Measurements from ENCODE around the gene USP36. TPM values are rescaled to one million over a fixed set of nuclear protein-coding genes. Genes with fewer than 3 reads are reported as not detected.

The USP36 gene
- total RNA-seq, 2 experiments from 2014 or later, result 489 to 494 TPM

GRCh38 chr17:78840530-78840779 lies 159 bp downstream of the USP36 start:
- H3K36me3 Mint-ChIP-seq (ENCODE audit: low read depth), result peaks cover 48% of the 10 kb centered on the region
- Histone ChIP-seq H3K4me1 (ENCODE audit: insufficient read depth, low read length) (peaks cover 52% of the 10 kb centered on the region), H3K9me3 (ENCODE audit: control insufficient read depth in 1 of 2, insufficient read depth in 1 of 2, low read length in 2 of 2) (no peaks in the 10 kb centered on the region), H3K27ac (ENCODE audit: low read depth in 1 of 2, low read length in 2 of 2) (peak overlapping the region; percentile 68 to 96), H3K36me3 (ENCODE audit: insufficient read depth, low read length) (peaks cover 29% of the 10 kb centered on the region), H3K27me3 (ENCODE audit: control insufficient read depth in 1 of 2, insufficient read depth in 2 of 2, low read length in 2 of 2) (no peaks in the 10 kb centered on the region), H3K4me3 (ENCODE audit: low read length) (peak overlapping the region; percentile 75)
- H3K9me3 Mint-ChIP-seq, result no peaks in the 10 kb centered on the region
- ATAC-seq (ENCODE audit: poor library complexity) (no peak), DNase-seq (no peak)
- no peak for TF ChIP-seq CTCF (IDR thresholded peaks at IDR 0.05)
- H3K4me1 Mint-ChIP-seq (ENCODE audit: low read depth), result peaks cover 60% of the 10 kb centered on the region
- intact Hi-C loops (cut with DNase I, micrococcal nuclease), result loop anchor here (1.0 to 10.0 kb wide), 4 partner anchors 21 to 586 kb away; partner anchors contain the start of gene CYTH1 (in 1 of the 2)
- H3K27me3 Mint-ChIP-seq, result no peaks in the 10 kb centered on the region
- ChIA-PET CTCF (no interaction called here), POLR2A (interaction anchor here (0.5 to 4.3 kb wide), 11 partner anchors 21 to 170 kb away, joined by 3 to 36 read pairs (median 3); partner anchors contain the start of gene CYTH1)
- H3K4me3 Mint-ChIP-seq, result peak overlapping the region; percentile 99
- H3K27ac Mint-ChIP-seq, result peak overlapping the region; percentile 93

GRCh38 chr17:78839762-78840529 lies 668 bp downstream of the USP36 start:
- H3K4me1 ChIP-seq (ENCODE audit: insufficient read depth, low read length), result peaks cover 52% of the 10 kb centered on the region
- H3K27me3 Mint-ChIP-seq, result no peaks in the 10 kb centered on the region
- H3K4me3 ChIP-seq (ENCODE audit: low read length), result peak overlapping the region; percentile 75
- H3K27me3 ChIP-seq (ENCODE audit: control insufficient read depth in 1 of 2, insufficient read depth in 2 of 2, low read length in 2 of 2), result no peaks in the 10 kb centered on the region
- ATAC-seq (ENCODE audit: poor library complexity) (peak; percentile 10), DNase-seq (peak in 13 of 14 experiments; percentile 20 to 85 (median 45))
- peak overlapping the region; percentile 93 for H3K27ac Mint-ChIP-seq
- intact Hi-C loops (cut with DNase I, micrococcal nuclease), result loop anchor here (1.0 to 10.0 kb wide), 6 partner anchors 19 to 585 kb away; partner anchors contain the start of gene CYTH1 (in 1 of the 2)
- H3K27ac ChIP-seq (ENCODE audit: low read depth in 1 of 2, low read length in 2 of 2), result peak overlapping the region; percentile 68 to 96
- no peaks in the 10 kb centered on the region for H3K9me3 Mint-ChIP-seq
- H3K4me1 Mint-ChIP-seq (ENCODE audit: low read depth), result peaks cover 60% of the 10 kb centered on the region
- H3K36me3 Mint-ChIP-seq (ENCODE audit: low read depth), result peaks cover 53% of the 10 kb centered on the region
- peaks cover 34% of the 10 kb centered on the region for H3K36me3 ChIP-seq (ENCODE audit: insufficient read depth, low read length)
- no peaks in the 10 kb centered on the region for H3K9me3 ChIP-seq (ENCODE audit: control insufficient read depth in 1 of 2, insufficient read depth in 1 of 2, low read length in 2 of 2)
- peak overlapping the region; percentile 98 for H3K4me3 Mint-ChIP-seq
- POLR2A ChIA-PET, result interaction anchor here (0.5 to 4.3 kb wide), 12 partner anchors 21 to 171 kb away, joined by 3 to 36 read pairs (median 3); partner anchors contain the start of gene CYTH1
- TF ChIP-seq CTCF (IDR thresholded peaks at IDR 0.05), result no peak
- CTCF ChIA-PET, result no interaction called here

GRCh38 chr17:78839235-78839761 lies 1.3 kb downstream of the USP36 start:
- POLR2A ChIA-PET, result interaction anchor here (1.2 to 1.8 kb wide), 2 partner anchors 16 to 20 kb away, joined by 3 to 10 read pairs; no protein-coding TSS in a partner anchor
- ATAC-seq (ENCODE audit: poor library complexity), result no peak

More at GRCh38 chr17:78839235-78839761, 1.3 kb downstream of the USP36 start:
- H3K9me3 Mint-ChIP-seq, result no peaks in the 10 kb centered on the region
- Histone ChIP-seq H3K4me3 (ENCODE audit: low read length) (peak overlapping the region; percentile 75), H3K27ac (ENCODE audit: low read depth in 1 of 2, low read length in 2 of 2) (peak overlapping the region; percentile 64 to 96), H3K36me3 (ENCODE audit: insufficient read depth, low read length) (peaks cover 41% of the 10 kb centered on the region), H3K9me3 (ENCODE audit: control insufficient read depth in 1 of 2, insufficient read depth in 1 of 2, low read length in 2 of 2) (no peaks in the 10 kb centered on the region), H3K4me1 (ENCODE audit: insufficient read depth, low read length) (peaks cover 50% of the 10 kb centered on the region), H3K27me3 (ENCODE audit: control insufficient read depth in 1 of 2, insufficient read depth in 2 of 2, low read length in 2 of 2) (no peaks in the 10 kb centered on the region)
- H3K36me3 Mint-ChIP-seq (ENCODE audit: low read depth), result peaks cover 60% of the 10 kb centered on the region
- CTCF ChIA-PET, result no interaction called here
- peak in 3 of 14 experiments; percentile 62 to 72 (median 64) for DNase-seq
- intact Hi-C loops (cut with DNase I, micrococcal nuclease), result loop anchor here (1.0 to 2.0 kb wide), 2 partner anchors 18 to 91 kb away; no protein-coding TSS in a partner anchor
- no peaks in the 10 kb centered on the region for H3K27me3 Mint-ChIP-seq
- H3K4me3 Mint-ChIP-seq, result peak overlapping the region; percentile 98
- H3K27ac Mint-ChIP-seq, result peak overlapping the region; percentile 93
- peaks cover 60% of the 10 kb centered on the region for H3K4me1 Mint-ChIP-seq (ENCODE audit: low read depth)
- TF ChIP-seq CTCF (IDR thresholded peaks at IDR 0.05), result no peak

Data from CD4-positive, alpha-beta T cell (primary cell).